ENCODE data around the gene ARHGAP9.
"Not testable (repeated sequence)": the region's sequence is repeated elsewhere in the genome, so short reads cannot be mapped to it uniquely, and the experiment has no call there.

Gene ARHGAP9

GRCh38 chr12:57456737-57457490 lies 22.8 kb downstream of the ARHGAP9 start:
- DNase-seq (ENCODE audit: low read depth in 2 of 2) = no peak

GRCh38 chr12:57456145-57456700 lies 23.4 kb downstream of the ARHGAP9 start:
- no peak for DNase-seq (ENCODE audit: low read depth in 2 of 2)

GRCh38 chr12:57455374-57456144 lies 24.1 kb downstream of the ARHGAP9 start:
- DNase-seq (ENCODE audit: low read depth in 2 of 2) = no peak

GRCh38 chr12:57454566-57455373 lies 24.9 kb downstream of the ARHGAP9 start, which contains the start of gene INHBE:
Gene INHBE, plus strand, starts transcription at chr12:57455307. Its CDS starts 230 bp downstream, at chr12:57455537.
- no peak for DNase-seq (ENCODE audit: low read depth in 2 of 2)

GRCh38 chr12:57454213-57454565 lies 25.5 kb downstream of the ARHGAP9 start:
- no peak for DNase-seq (ENCODE audit: low read depth in 2 of 2)

- peak in 1 of 2 donors; percentile 65 for DNase-seq (ENCODE audit: low read depth in 2 of 2)
These were observed 26.6 kb downstream of the ARHGAP9 start for GRCh38 chr12:57452937-57453509.

- DNase-seq (ENCODE audit: low read depth in 2 of 2) = no peak
These were observed 27.3 kb downstream of the ARHGAP9 start for GRCh38 chr12:57452181-57452936.

- no peak for DNase-seq (ENCODE audit: low read depth in 2 of 2)
These were observed 28.4 kb downstream of the ARHGAP9 start for GRCh38 chr12:57451233-57451778.

- DNase-seq (ENCODE audit: low read depth in 2 of 2) = no peak
These were observed 29.6 kb downstream of the ARHGAP9 start for GRCh38 chr12:57450057-57450456.

GRCh38 chr12:57449375-57449774 lies 30.3 kb downstream of the ARHGAP9 start:
- no peak for DNase-seq (ENCODE audit: low read depth in 2 of 2)

- DNase-seq (ENCODE audit: low read depth in 2 of 2) = no peak
These were observed 31.0 kb downstream of the ARHGAP9 start for GRCh38 chr12:57448669-57449068.

- DNase-seq (ENCODE audit: low read depth in 2 of 2) = no peak
These were observed 33.2 kb downstream of the ARHGAP9 start for GRCh38 chr12:57446292-57446960.

GRCh38 chr12:57444744-57445143 lies 34.9 kb downstream of the ARHGAP9 start:
- DNase-seq (ENCODE audit: low read depth in 2 of 2) = no peak

- DNase-seq (ENCODE audit: low read depth in 2 of 2) = not testable (repeated sequence)
These were observed 35.3 kb downstream of the ARHGAP9 start for GRCh38 chr12:57444337-57444736.

- DNase-seq (ENCODE audit: low read depth in 2 of 2) = no peak
These were observed 37.7 kb downstream of the ARHGAP9 start for GRCh38 chr12:57441846-57442427.

GRCh38 chr12:57441393-57441792 lies 38.3 kb downstream of the ARHGAP9 start:
- not testable (repeated sequence) for DNase-seq (ENCODE audit: low read depth in 2 of 2)

GRCh38 chr12:57439762-57440266 lies 39.9 kb downstream of the ARHGAP9 start:
- DNase-seq (ENCODE audit: low read depth in 2 of 2) = no peak

- DNase-seq (ENCODE audit: low read depth in 2 of 2) = no peak
These were observed 41.3 kb downstream of the ARHGAP9 start for GRCh38 chr12:57438400-57438799.

GRCh38 chr12:57435293-57435692 lies 44.4 kb downstream of the ARHGAP9 start:
- DNase-seq (ENCODE audit: low read depth in 2 of 2) = no peak
